ENCODE results near the gene TAF1B. TPM values are rescaled to one million over a fixed set of nuclear protein-coding genes. Genes with fewer than 3 reads are reported as not detected.

The TAF1B gene
- total RNA-seq, 4 donors from 2014 or later: 6.7 to 19.3 (median 14.9) TPM

DNA sequence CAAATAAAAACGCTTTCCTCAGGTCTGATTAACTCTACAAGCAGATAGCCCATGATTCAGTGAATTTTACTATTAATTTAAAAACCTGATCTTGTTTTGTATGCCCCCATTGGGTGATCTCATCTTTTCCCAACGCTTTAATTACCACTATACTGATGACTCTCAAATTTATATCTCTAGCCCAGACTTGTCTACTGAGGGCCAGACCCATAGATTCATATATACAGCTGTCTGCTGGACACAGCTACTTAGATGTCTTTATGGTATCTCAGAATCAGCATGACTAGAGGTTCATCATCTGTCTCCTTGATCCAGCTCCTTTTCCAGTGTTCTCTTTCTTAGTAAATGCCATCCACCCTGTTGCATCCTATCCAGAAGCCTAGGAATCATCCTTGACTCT is 33.8 kb downstream of the TAF1B start:
- TF ChIP-seq, protein P1, sequence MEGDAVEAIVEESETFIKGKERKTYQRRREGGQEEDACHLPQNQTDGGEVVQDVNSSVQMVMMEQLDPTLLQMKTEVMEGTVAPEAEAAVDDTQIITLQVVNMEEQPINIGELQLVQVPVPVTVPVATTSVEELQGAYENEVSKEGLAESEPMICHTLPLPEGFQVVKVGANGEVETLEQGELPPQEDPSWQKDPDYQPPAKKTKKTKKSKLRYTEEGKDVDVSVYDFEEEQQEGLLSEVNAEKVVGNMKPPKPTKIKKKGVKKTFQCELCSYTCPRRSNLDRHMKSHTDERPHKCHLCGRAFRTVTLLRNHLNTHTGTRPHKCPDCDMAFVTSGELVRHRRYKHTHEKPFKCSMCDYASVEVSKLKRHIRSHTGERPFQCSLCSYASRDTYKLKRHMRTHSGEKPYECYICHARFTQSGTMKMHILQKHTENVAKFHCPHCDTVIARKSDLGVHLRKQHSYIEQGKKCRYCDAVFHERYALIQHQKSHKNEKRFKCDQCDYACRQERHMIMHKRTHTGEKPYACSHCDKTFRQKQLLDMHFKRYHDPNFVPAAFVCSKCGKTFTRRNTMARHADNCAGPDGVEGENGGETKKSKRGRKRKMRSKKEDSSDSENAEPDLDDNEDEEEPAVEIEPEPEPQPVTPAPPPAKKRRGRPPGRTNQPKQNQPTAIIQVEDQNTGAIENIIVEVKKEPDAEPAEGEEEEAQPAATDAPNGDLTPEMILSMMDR (IDR thresholded peaks at IDR 0.05): no peak
- no peak for TF ChIP-seq POLR2A (IDR thresholded peaks at IDR 0.05)
- WGBS, 2 donors: 51 to 85% methylated on average over 2 of the region's 2 CpGs
- no peak for DNase-seq
- peaks cover 0 to 76% (median 8%) of the 10 kb centered on the region in 3 donors for H3K36me3 ChIP-seq
- no peak overlapping the region for H3K4me3 ChIP-seq
- H3K27ac ChIP-seq: no peak overlapping the region
- no peaks in the 10 kb centered on the region for H3K4me1 ChIP-seq
- H3K27me3 ChIP-seq: no peaks in the 10 kb centered on the region
- no peaks in the 10 kb centered on the region for H3K9me3 ChIP-seq
- intact Hi-C loops (cut with DNase I): no loop called here

DNA sequence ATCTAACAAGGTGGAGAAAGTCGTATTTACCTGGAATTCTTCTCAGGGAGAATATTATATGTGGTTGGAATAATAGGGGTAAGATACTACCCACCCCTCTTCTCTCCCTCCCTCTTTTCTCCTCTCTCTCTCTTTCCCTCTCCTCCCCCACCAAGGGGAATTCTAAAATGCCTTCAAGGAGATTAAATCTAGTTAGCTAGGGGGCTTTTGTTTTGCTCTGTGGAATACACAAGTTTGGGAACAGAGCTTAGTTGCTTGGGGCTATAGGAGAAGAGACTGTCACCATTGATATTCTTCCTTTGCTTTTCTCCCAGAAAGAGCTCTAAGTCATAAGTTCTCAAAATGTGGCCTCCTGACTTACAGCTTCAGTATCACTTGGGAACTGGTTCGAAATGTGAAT is 34.5 kb downstream of the TAF1B start:
- Histone ChIP-seq H3K4me3 (no peak overlapping the region), H3K27me3 (no peaks in the 10 kb centered on the region), H3K27ac (no peak overlapping the region), H3K4me1 (no peaks in the 10 kb centered on the region), H3K9me3 (no peaks in the 10 kb centered on the region), H3K36me3 (peaks cover 0 to 69% (median 8%) of the 10 kb centered on the region in 3 donors)
- 90 to 93% methylated on average over 2 of the region's 2 CpGs for WGBS, 2 donors
- intact Hi-C loops (cut with DNase I): no loop called here
- DNase-seq: no peak
- TF ChIP-seq, protein P1 (IDR thresholded peaks at IDR 0.05): no peak
- TF ChIP-seq POLR2A (IDR thresholded peaks at IDR 0.05): no peak

DNA sequence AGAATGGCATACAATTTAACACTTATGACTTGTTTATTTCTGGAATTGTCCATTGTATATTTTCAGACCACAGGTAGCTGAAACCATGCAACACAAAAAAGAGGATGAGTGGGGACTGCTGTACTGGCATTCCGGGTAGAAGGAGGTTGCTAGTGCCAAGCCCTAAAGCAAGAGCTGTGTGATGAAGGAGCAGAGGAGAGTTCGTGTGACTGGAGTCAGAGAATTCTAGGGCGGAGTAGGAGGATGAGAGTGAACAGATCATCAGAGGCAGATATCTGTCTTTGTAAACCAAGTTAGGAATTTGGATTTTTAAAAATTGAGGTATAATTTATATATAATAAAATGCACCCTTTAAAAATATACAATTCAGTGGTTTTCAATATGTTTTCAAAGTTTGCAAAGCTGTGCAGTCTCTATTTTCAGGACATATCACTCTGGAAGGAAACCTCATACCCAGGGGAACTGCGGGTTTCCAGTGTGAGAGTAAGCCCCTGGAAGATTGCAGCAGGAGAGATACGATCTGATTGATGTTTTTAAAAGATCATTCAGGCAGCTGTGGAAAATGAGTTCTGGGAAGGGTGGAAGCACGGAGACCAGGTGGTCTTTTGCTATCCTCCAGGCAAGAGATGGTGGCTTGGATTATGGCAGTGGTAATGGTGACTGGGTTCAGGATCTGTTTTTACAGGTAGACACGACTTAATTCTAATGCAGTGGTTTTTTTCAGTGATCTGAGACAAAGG is 36.4 kb downstream of the TAF1B start:
- no peak overlapping the region for H3K27ac ChIP-seq
- 74 to 82% methylated on average over 7 of the region's 7 CpGs for WGBS, 2 donors
- no peak for TF ChIP-seq POLR2A (IDR thresholded peaks at IDR 0.05)
- TF ChIP-seq, protein P1 (IDR thresholded peaks at IDR 0.05): no peak
- no peak overlapping the region for H3K4me3 ChIP-seq
- no peaks in the 10 kb centered on the region for H3K27me3 ChIP-seq
- intact Hi-C loops (cut with DNase I): no loop called here
- DNase-seq: no peak
- H3K36me3 ChIP-seq: peaks cover 0 to 68% (median 4%) of the 10 kb centered on the region in 3 donors
- H3K9me3 ChIP-seq: no peaks in the 10 kb centered on the region
- H3K4me1 ChIP-seq: peaks cover 0 to 4% (median 0%) of the 10 kb centered on the region in 3 donors

DNA sequence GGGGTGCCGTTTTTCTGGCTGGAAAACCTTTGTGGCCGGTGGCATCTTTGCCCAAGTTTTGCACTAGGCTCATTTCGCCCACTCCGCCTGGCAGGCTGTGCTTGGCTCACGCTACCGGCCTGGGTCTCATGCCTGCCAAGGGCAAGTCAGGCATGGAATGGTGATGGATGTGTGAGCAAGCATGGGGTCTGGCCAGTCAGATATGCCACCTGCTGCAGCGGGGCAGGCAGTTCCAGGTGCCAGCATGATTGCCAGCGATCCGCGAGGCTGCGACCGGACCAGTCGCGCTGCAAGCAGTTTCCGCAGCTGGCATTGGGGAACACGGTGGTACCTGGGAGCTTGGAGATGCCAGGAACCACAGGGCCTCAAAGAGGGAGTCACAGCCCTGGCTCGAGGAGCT is 40.6 kb downstream of the TAF1B start:
- 79 to 86% methylated on average over 6 to 7 of the region's 17 CpGs for WGBS, 2 donors
- Histone ChIP-seq H3K9me3 (peaks cover 0 to 8% (median 0%) of the 10 kb centered on the region in 3 donors), H3K4me1 (peaks cover 0 to 29% (median 0%) of the 10 kb centered on the region in 3 donors), H3K4me3 (no peak overlapping the region), H3K27me3 (no peaks in the 10 kb centered on the region), H3K36me3 (peaks cover 0 to 58% (median 2%) of the 10 kb centered on the region in 3 donors), H3K27ac (no peak overlapping the region)
- intact Hi-C loops (cut with DNase I): no loop called here
- TF ChIP-seq POLR2A (IDR thresholded peaks at IDR 0.05): no peak
- TF ChIP-seq, protein P1 (IDR thresholded peaks at IDR 0.05): no peak
- DNase-seq: no peak

DNA sequence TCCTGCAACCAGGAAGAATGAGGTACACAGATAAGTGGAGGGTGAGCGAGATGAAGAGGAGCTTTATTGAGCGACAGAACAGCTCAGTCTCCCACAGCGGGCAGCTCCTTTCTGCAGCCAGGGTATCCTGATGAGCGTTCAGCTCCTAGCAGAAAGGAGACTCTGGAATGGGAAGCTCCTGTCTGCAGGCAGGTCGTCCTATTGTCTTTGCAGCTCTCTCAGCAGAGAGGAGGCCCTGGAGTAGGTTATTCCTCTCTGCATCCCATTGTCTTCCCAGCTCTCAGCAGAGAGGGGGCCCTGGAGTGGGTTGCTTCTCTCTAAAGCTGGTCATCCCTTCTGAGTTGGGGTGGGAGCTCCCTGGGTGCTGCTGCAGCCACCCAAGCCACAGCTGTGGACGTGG is 41.2 kb downstream of the TAF1B start:
- Histone ChIP-seq H3K4me1 (peaks cover 0 to 34% (median 1%) of the 10 kb centered on the region in 3 donors), H3K27ac (peak overlapping the region in 1 of 4 donors; percentile 25), H3K4me3 (no peak overlapping the region), H3K27me3 (no peaks in the 10 kb centered on the region), H3K9me3 (peaks cover 0 to 8% (median 0%) of the 10 kb centered on the region in 3 donors), H3K36me3 (peaks cover 0 to 53% (median 2%) of the 10 kb centered on the region in 3 donors)
- intact Hi-C loops (cut with DNase I): no loop called here
- 88 to 95% methylated on average over 1 to 6 of the region's 6 CpGs for WGBS, 2 donors
- no peak for DNase-seq
- no peak for TF ChIP-seq POLR2A (IDR thresholded peaks at IDR 0.05)
- TF ChIP-seq, protein P1 (IDR thresholded peaks at IDR 0.05): no peak

Measured in esophagus squamous epithelium (tissue), 5 donors.